GM19455 (cell line): ENCODE results near the gene BOC.

Source experiments
- ATAC-seq: cut with Tn5 transposase; IDR thresholded peaks from one replicate; pipeline ENCODE4 v1.9.1; 2021; ENCODE audit not compliant: unreplicated experiment

The BOC gene

GRCh38 chr3:113247068-113247467, 35.7 kb downstream of the BOC start:
- no peak for ATAC-seq

- ATAC-seq, result no peak
Measured at GRCh38 chr3:113247675-113248458, 36.5 kb downstream of the BOC start.

GRCh38 chr3:113249111-113249510, 37.8 kb downstream of the BOC start:
- ATAC-seq, result no peak

GRCh38 chr3:113249601-113250000, 38.2 kb downstream of the BOC start:
- ATAC-seq, result no peak

- no peak for ATAC-seq
Measured at GRCh38 chr3:113250566-113250965, 39.2 kb downstream of the BOC start.

GRCh38 chr3:113251817-113252216, 40.5 kb downstream of the BOC start:
- ATAC-seq, result no peak

- no peak for ATAC-seq
Measured at GRCh38 chr3:113252553-113252952, 41.2 kb downstream of the BOC start.

GRCh38 chr3:113253702-113254101, 42.3 kb downstream of the BOC start:
- ATAC-seq, result no peak

GRCh38 chr3:113254171-113254947, 43.0 kb downstream of the BOC start:
- ATAC-seq, result no peak

- no peak for ATAC-seq
Measured at GRCh38 chr3:113255100-113255853, 43.9 kb downstream of the BOC start.

GRCh38 chr3:113255854-113256615, 44.7 kb downstream of the BOC start:
- ATAC-seq, result no peak

GRCh38 chr3:113258361-113258760, 47.0 kb downstream of the BOC start:
- ATAC-seq, result no peak

- no peak for ATAC-seq
Measured at GRCh38 chr3:113259196-113259595, 47.8 kb downstream of the BOC start.

- no peak for ATAC-seq
Measured at GRCh38 chr3:113261063-113261625, 49.8 kb downstream of the BOC start.

- no peak for ATAC-seq
Measured at GRCh38 chr3:113261626-113262303, 50.4 kb downstream of the BOC start.

- ATAC-seq, result no peak
Measured at GRCh38 chr3:113262304-113262665, 50.9 kb downstream of the BOC start.

- no peak for ATAC-seq
Measured at GRCh38 chr3:113263020-113263419, 51.7 kb downstream of the BOC start.

- ATAC-seq, result no peak
Measured at GRCh38 chr3:113263778-113264177, 52.4 kb downstream of the BOC start.

- no peak for ATAC-seq
Measured at GRCh38 chr3:113264283-113265131, 53.1 kb downstream of the BOC start.
